Mucosa of stomach (tissue), 1 donor: Measurements from ENCODE around the gene NUBP2.

Source experiments
- H3K27me3 ChIP-seq: one replicate; pipeline ENCODE4 v1.7.0; 2013; ENCODE audit warnings: mild to moderate bottlenecking, low read length; ENCODE audit not compliant: control insufficient read depth, insufficient read depth
- H3K36me3 ChIP-seq: one replicate; pipeline ENCODE4 v1.7.0; 2013; ENCODE audit warnings: low read length; ENCODE audit not compliant: control insufficient read depth, insufficient read depth
- H3K4me1 ChIP-seq: one replicate; pipeline ENCODE4 v1.7.0; 2013; ENCODE audit warnings: mild to moderate bottlenecking, low read length; ENCODE audit not compliant: control insufficient read depth, insufficient read depth
- H3K4me3 ChIP-seq: one replicate; pipeline ENCODE4 v1.7.0; 2013; ENCODE audit warnings: low read length
- H3K9ac ChIP-seq: one replicate; pipeline ENCODE4 v1.7.0; 2013; ENCODE audit warnings: mild to moderate bottlenecking, low read length, moderate library complexity
- H3K9me3 ChIP-seq: one replicate; pipeline ENCODE4 v1.7.0; 2013; ENCODE audit warnings: mild to moderate bottlenecking, low read length, moderate library complexity; ENCODE audit not compliant: control insufficient read depth
- donor health status: Pancreatic carcinoma.

NUBP2 gene

DNA sequence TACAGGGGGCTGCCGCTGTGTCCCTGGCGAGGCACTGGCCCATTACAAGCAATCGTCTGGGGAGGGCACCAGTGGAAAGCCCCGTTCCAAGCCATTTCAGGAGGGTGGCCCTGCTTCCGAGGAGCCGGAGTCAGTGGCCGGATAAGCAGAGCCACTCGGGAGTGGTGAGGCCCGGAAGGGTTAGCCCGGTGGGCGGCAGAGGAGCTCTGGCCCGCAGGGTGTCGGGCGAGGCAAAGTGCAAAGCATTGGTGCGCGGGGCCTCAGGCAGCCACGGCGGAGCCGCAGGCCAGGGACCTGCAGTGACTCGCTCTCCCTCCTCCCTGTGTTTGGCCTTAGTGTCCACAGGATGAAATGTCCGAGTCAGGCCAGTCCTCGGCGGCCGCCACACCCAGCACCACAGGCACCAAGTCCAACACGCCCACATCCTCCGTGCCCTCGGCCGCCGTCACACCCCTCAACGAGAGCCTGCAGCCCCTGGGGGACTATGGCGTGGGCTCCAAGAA, 36.0 kb upstream of the NUBP2 start:
- Histone ChIP-seq H3K27me3 (no peaks in the 10 kb centered on the region), H3K36me3 (peaks cover 12% of the 10 kb centered on the region), H3K4me1 (no peaks in the 10 kb centered on the region), H3K9ac (no peak overlapping the region), H3K9me3 (no peaks in the 10 kb centered on the region), H3K4me3 (no peak overlapping the region)

DNA sequence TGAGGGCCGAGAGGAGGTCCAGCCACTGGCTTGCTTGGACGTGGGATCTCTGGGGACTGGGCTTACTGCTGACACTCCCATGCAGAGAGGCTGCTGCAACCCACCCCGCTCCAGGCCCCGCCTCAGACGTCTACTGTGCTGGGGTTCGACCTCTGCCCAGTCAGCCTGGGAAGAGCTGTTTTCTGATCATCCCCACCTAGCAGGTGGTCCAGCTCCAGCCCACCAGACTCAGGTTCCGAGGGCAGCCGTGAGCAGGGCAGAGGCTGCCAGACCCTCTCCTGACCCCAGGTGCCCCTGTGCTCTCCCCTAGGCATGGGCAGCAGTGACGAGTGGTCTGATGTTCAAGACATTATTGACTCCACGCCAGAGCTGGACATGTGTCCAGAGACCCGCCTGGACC, 34.8 kb upstream of the NUBP2 start:
- H3K36me3 ChIP-seq: peaks cover 12% of the 10 kb centered on the region
- no peaks in the 10 kb centered on the region for H3K4me1 ChIP-seq
- H3K9ac ChIP-seq: no peak overlapping the region
- H3K27me3 ChIP-seq: no peaks in the 10 kb centered on the region
- H3K9me3 ChIP-seq: no peaks in the 10 kb centered on the region
- no peak overlapping the region for H3K4me3 ChIP-seq

DNA sequence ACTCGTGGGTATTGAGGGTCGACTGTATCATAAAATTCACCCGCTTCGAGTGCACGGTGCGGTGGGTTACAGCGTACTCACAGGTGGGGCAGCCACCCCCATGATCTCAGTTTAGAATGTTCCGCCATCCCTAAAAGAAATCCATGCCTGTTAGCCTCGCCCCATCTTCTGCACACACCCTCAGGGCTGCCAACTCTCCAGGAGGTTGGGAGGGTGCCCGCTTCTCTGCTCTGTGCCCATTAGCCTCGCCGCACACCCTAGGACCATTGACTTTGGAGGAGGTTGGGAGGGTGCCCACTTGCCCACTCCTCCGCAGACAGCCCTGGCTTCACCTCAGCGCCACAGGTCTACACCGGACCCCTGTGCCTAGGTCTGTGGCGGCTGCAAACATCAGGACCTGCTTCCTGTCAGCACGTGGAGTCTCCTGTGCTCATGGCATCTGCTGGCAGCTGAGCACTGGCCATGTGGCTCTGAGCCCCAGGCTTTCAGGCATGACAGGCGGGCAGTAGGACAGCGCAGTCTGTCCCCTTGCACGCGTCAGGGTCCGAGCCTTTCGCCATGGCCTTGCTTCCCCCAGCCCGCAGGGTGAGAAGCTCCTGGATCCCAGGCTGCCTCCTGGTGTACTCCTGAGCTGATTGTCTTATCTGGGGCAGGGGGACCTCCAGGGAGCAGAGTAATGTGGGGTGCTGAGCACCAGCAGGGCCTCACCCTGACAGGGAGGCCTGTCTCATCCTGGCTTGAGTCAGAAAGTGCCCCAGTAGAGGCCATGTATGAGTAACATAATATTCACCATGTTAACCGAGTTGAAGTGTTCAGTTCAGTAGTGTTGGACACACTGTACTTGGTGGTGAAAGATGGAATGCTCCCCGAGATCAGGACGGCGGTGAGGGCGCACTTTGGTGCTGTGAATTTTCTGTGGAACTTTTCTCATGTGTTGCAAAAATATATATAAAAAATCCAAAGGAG, 33.3 kb upstream of the NUBP2 start:
- Histone ChIP-seq H3K4me1 (no peaks in the 10 kb centered on the region), H3K36me3 (peaks cover 12% of the 10 kb centered on the region), H3K9me3 (no peaks in the 10 kb centered on the region), H3K4me3 (no peak overlapping the region), H3K27me3 (no peaks in the 10 kb centered on the region), H3K9ac (no peak overlapping the region)

DNA sequence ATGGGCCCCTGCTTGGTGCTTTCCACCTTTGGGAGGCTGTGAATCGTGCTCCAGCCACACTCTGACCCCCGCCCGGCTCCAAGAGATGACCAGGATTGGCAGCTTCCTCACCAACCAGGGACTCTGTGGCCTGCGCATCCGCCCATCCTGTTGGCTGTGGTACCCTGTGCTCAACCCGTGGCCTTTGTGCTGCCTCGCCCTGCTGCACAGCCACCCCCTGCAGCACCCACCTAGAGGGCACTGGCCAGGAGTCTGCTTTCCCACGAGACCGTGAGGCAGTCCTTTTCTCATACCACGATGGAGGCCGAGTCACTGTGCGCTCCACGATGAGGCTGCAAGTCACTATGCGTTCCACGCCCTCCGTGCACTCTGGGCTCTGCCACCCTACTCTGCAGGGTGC, 30.8 kb upstream of the NUBP2 start:
- H3K4me1 ChIP-seq: no peaks in the 10 kb centered on the region
- no peak overlapping the region for H3K4me3 ChIP-seq
- H3K9ac ChIP-seq: no peak overlapping the region
- H3K9me3 ChIP-seq: no peaks in the 10 kb centered on the region
- peaks cover 12% of the 10 kb centered on the region for H3K36me3 ChIP-seq
- no peaks in the 10 kb centered on the region for H3K27me3 ChIP-seq

DNA sequence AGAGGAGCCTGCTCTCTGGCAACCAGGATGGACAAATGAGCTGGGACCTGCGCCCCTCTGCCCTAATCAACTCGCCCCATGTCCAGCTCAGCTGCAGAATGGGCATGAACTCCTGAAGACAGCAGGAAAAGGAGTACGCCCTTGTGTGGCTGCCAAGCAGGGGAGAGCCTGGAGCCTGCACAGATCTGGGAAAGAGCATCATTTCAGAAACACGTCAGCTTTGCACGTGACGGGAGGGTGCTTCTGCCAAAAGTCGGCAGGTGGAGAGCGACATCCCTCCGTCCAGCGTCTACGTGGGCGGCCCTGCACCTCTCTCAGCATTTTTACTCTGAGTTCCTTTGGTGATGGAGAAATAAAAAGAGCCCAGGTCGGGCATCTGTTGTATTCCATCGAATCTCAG, 29.9 kb upstream of the NUBP2 start:
- no peaks in the 10 kb centered on the region for H3K27me3 ChIP-seq
- peaks cover 12% of the 10 kb centered on the region for H3K36me3 ChIP-seq
- H3K9me3 ChIP-seq: no peaks in the 10 kb centered on the region
- H3K4me3 ChIP-seq: no peak overlapping the region
- no peaks in the 10 kb centered on the region for H3K4me1 ChIP-seq
- H3K9ac ChIP-seq: no peak overlapping the region

DNA sequence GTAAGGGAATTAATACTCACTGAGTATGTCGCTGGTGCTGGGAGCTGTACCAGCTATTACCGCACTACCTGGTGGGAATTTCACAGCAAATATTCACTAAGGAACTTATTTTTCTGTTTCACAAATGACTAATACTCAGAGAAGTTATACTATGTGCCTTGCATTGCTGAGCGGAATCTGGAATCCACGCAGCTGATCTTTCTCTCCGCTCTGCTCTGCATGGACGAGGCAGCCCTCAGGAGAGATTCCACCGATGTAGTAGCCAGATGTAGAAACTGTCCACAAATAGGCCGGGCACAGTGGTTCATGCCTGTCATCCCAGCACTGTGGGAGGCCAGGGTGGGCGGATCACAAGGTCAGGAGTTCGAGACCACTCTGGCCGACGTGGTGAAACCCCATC, 28.6 kb upstream of the NUBP2 start:
- Histone ChIP-seq H3K9ac (no peak overlapping the region), H3K4me1 (no peaks in the 10 kb centered on the region), H3K9me3 (no peaks in the 10 kb centered on the region), H3K27me3 (no peaks in the 10 kb centered on the region), H3K36me3 (peaks cover 6% of the 10 kb centered on the region), H3K4me3 (no peak overlapping the region)

DNA sequence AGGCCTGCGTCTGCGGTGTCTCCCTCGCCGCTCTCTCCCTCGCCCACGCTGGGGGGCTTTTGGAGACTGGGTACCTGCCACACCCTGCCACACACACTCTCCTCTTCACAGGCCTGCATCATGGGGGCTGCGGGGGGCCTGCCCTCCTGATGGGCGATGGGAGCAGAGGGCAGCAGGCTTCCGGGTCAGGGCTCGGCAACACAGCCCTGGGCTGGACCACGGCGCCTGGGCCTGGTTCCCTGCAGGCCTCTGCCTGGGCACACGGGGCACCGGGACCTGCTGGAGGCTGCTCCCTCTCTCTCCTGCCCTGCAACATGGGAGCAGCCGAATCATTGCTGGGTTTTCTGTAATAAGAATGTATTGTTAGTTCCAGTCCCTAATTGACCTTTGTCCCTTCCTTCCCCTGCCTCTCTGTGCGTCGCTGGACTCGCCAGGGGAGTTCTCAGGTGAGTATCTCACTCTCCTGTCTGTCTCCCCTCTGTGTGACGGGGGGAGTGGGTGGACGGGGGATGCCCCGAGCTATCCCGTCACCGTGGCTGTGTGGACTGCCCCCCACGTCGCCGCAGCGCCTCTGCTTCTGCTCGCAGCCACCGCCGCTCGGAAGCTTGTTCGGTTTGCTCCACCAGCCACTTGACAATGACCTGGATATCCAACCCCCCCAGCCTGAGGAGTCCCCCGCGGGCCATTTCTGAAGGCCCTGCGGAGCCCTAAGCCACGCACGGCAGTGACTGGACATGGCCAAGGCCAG, 24.9 kb upstream of the NUBP2 start:
- Histone ChIP-seq H3K36me3 (no peaks in the 10 kb centered on the region), H3K27me3 (no peaks in the 10 kb centered on the region), H3K9ac (no peak overlapping the region), H3K4me3 (no peak overlapping the region), H3K9me3 (no peaks in the 10 kb centered on the region), H3K4me1 (no peaks in the 10 kb centered on the region)

DNA sequence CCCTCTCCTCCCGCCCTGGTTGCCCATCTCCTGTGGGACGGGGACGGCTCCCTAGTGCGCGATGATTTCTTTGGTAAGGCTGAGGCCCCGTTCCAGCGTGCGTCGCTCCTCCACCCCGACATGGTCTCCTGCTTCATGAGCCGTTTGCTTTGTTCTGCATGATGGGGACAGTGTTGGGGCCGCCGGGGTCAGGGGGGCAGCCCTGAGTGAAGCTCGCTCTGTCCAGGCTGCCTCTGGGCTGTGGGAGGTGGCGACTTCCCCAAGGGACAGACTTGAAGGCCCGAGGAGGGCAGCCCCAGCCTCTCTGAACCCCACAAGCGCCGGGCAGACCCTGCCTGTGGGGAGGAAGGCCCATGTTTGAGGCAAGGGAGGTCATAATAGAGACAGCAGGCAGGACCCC, 23.8 kb upstream of the NUBP2 start:
- Histone ChIP-seq H3K27me3 (no peaks in the 10 kb centered on the region), H3K36me3 (no peaks in the 10 kb centered on the region), H3K9me3 (no peaks in the 10 kb centered on the region), H3K4me3 (no peak overlapping the region), H3K4me1 (no peaks in the 10 kb centered on the region), H3K9ac (no peak overlapping the region)

DNA sequence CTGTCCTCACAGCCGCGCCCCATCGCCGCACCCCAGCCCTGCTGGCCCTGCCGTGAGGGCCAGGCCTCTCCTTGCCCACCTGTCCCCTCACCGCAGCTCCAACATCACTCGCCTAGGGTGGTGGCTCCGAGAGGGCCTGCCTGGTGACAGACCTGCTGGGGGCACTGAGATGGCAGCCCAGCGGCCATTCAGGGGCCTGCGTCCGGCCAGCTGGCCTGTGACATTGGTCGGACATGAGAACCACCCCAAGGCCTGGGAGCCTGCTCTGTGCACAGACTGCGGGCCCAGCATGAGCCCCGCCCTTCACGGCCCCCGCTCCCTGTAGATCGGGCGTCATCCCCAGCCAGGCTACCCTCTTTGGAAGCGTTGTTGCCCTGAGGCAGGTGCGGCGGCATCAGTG, 23.2 kb upstream of the NUBP2 start:
- H3K4me1 ChIP-seq: no peaks in the 10 kb centered on the region
- no peaks in the 10 kb centered on the region for H3K36me3 ChIP-seq
- H3K9ac ChIP-seq: no peak overlapping the region
- no peaks in the 10 kb centered on the region for H3K9me3 ChIP-seq
- H3K27me3 ChIP-seq: no peaks in the 10 kb centered on the region
- H3K4me3 ChIP-seq: no peak overlapping the region

DNA sequence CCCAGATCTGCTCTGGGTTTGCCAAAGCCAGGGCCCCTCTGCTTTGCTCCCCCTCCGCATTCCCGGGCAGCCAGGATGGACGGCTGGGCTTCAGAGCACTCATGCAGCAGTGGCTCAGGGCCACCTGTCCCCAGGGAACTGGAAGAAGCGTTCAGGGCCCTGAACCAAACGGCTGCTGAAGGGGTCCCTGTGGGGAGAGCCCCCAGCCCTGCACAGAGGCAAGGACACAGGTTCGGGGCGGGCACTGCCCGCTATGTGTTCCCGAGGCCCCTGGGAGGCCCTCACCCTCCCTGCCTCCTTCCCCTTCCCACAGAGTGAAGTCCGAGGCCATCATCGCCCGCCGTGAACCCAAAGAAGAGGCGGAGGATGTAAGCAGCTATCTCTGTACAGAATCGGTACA, 21.8 kb upstream of the NUBP2 start:
- no peak overlapping the region for H3K9ac ChIP-seq
- no peaks in the 10 kb centered on the region for H3K27me3 ChIP-seq
- H3K9me3 ChIP-seq: no peaks in the 10 kb centered on the region
- H3K4me3 ChIP-seq: no peak overlapping the region
- H3K4me1 ChIP-seq: no peaks in the 10 kb centered on the region
- H3K36me3 ChIP-seq: no peaks in the 10 kb centered on the region

DNA sequence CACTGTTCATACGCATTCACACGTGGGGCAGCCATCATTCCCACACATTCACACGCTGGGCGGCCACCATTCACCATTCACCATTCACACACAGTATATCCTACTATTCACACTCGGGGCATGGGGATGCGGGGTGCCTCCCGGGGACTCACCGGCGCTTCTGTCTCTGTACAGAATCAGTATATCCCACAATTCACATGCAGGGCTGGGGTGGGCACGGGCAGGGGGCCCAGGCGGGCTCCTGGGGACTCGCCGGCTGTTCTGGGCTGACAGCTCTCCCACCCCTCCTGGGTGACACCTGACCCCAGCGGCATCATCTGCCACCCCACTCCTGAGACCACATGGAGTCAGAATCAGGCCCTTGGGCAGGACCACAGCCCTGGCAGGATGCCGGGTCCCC, 21.0 kb upstream of the NUBP2 start:
- H3K9ac ChIP-seq: no peak overlapping the region
- H3K27me3 ChIP-seq: no peaks in the 10 kb centered on the region
- no peaks in the 10 kb centered on the region for H3K36me3 ChIP-seq
- no peak overlapping the region for H3K4me3 ChIP-seq
- H3K4me1 ChIP-seq: no peaks in the 10 kb centered on the region
- no peaks in the 10 kb centered on the region for H3K9me3 ChIP-seq

DNA sequence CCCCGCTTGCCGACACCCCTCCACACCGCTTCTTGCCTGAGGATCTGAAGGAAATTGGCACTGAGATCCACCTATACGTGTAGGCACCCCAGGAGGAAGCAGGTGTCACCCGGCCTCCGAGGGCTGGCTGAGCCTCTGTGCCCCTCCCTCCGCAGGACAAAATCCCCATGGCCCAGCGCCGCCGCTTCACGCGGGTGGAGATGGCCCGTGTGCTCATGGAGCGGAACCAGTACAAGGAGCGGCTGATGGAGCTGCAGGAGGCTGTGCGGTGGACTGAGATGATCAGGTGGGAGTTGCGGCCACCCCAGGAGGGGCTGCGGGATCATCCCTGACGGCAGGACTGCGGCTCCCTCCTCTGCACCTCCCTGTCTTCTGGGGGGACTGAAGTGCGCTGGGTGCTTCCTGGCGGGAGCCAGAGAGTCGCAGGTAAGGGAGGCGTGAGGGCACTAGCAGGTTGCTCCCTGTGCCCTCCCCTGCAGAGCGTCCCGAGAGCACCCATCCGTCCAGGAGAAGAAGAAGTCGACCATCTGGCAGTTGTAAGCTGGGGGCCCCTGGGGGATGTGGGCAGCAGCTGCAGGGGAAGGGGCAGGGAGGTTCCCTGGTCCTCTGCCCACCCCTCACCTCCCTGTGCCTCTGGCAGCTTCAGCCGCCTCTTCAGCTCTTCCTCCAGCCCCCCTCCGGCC, 20.4 kb upstream of the NUBP2 start:
- no peaks in the 10 kb centered on the region for H3K9me3 ChIP-seq
- no peaks in the 10 kb centered on the region for H3K4me1 ChIP-seq
- no peak overlapping the region for H3K4me3 ChIP-seq
- H3K9ac ChIP-seq: no peak overlapping the region
- no peaks in the 10 kb centered on the region for H3K36me3 ChIP-seq
- no peaks in the 10 kb centered on the region for H3K27me3 ChIP-seq
